IMR-90 (cell line): Measurements from ENCODE around the gene ERVW-1. TPM values are rescaled to one million over a fixed set of nuclear protein-coding genes. Genes with fewer than 3 reads are reported as not detected.

Source experiments
- ATAC-seq: fragments of 200-7000 bp; cut with Tn5 transposase; 2 replicates; pipeline ENCODE4 v1.9.1; 2020; ENCODE audit warnings: low read depth, mild to moderate bottlenecking, moderate library complexity
- BruUV-seq: library from RNA; stranded (reverse); fragments of 400-500 nt; replicated peaks from 2 replicates; lab custom pipeline; 2021; lab: Mats Ljungman, UMichigan
- CTCF ChIA-PET: fragments of 300-600 bp; formaldehyde crosslinking; extraction: SDS; loops from one replicate; lab custom pipeline; 2021; ENCODE audit warnings: antibody characterized with exemption; lab: Yijun Ruan, JAX
- POLR2A ChIA-PET: fragments of 300-600 bp; sonication (Branson Sonifier 250); formaldehyde crosslinking; loops from one replicate; lab custom pipeline; 2022; ENCODE audit warnings: antibody characterized with exemption; ENCODE audit not compliant: unreplicated experiment; lab: Charles Lee
- DNase-seq: peaks from one replicate; pipeline ENCODE4 v3.0.0; 2013
- H2AFZ ChIP-seq: replicated peaks from 2 replicates; pipeline ENCODE3; 2013; ENCODE audit warnings: low read length, mild to moderate bottlenecking; ENCODE audit not compliant: poor library complexity
- H2AK5ac ChIP-seq: 2 replicates; pipeline ENCODE4 v1.6.1; 2013; ENCODE audit warnings: low read depth, low read length, inconsistent platforms
- H2AK9ac ChIP-seq: replicated peaks from 2 replicates; pipeline ENCODE3; 2013; ENCODE audit warnings: mild to moderate bottlenecking, low read depth, low read length, moderate library complexity; ENCODE audit not compliant: poor library complexity
- H2BK120ac ChIP-seq: 2 replicates; pipeline ENCODE4 v1.6.1; 2013; ENCODE audit warnings: low read depth, low read length, inconsistent platforms
- H2BK15ac ChIP-seq: 3 replicates; pipeline ENCODE4 v1.6.1; 2013; ENCODE audit warnings: low read depth, low read length, inconsistent platforms
- H2BK20ac ChIP-seq: 2 replicates; pipeline ENCODE4 v1.6.1; 2013; ENCODE audit warnings: low read depth, mild to moderate bottlenecking, inconsistent platforms, low read length, moderate library complexity
- H2BK5ac ChIP-seq: 2 replicates; pipeline ENCODE4 v1.6.1; 2013; ENCODE audit warnings: mild to moderate bottlenecking, low read depth, low read length, inconsistent platforms; ENCODE audit not compliant: poor library complexity, severe bottlenecking
- H3K14ac ChIP-seq: replicated peaks from 2 replicates; pipeline ENCODE4 v1.6.1; 2013; ENCODE audit warnings: low read depth, low read length, inconsistent platforms
- H3K18ac ChIP-seq: 2 replicates; pipeline ENCODE4 v1.6.1; 2013; ENCODE audit warnings: low read depth, low read length, control low read depth
- H3K23ac ChIP-seq: 2 replicates; pipeline ENCODE4 v1.6.1; 2013; ENCODE audit warnings: low read depth, low read length, inconsistent platforms
- H3K27ac ChIP-seq: 2 replicates; pipeline ENCODE4 v1.5.1; 2013; ENCODE audit warnings: mild to moderate bottlenecking, control low read depth, low read length; ENCODE audit not compliant: insufficient read depth
- H3K27me3 ChIP-seq: 2 replicates; pipeline ENCODE4 v1.6.1; 2013; ENCODE audit warnings: low read length; ENCODE audit not compliant: control insufficient read depth, insufficient read depth
- H3K36me3 ChIP-seq: 2 replicates; pipeline ENCODE4 v1.6.1; 2013; ENCODE audit warnings: low read length, mixed read lengths; ENCODE audit not compliant: control insufficient read depth, insufficient read depth
- H3K4ac ChIP-seq: 2 replicates; pipeline ENCODE4 v1.6.1; 2013; ENCODE audit warnings: low read depth, low read length, inconsistent platforms
- H3K4me1 ChIP-seq: 2 replicates; pipeline ENCODE4 v1.6.1; 2013; ENCODE audit warnings: low read length, mixed read lengths; ENCODE audit not compliant: control insufficient read depth, insufficient read depth
- H3K4me2 ChIP-seq: 2 replicates; pipeline ENCODE4 v1.6.1; 2013; ENCODE audit warnings: low read depth, mild to moderate bottlenecking, control low read depth, low read length, moderate library complexity
- H3K4me3 ChIP-seq: 2 replicates; pipeline ENCODE4 v1.5.1; 2013; ENCODE audit warnings: low read depth, mild to moderate bottlenecking, control low read depth, low read length, moderate library complexity; ENCODE audit not compliant: insufficient read depth
- H3K56ac ChIP-seq: 2 replicates; pipeline ENCODE4 v1.6.1; 2013; ENCODE audit warnings: low read length, inconsistent platforms; ENCODE audit not compliant: insufficient read depth; ENCODE audit errors: extremely low read depth
- H3K79me1 ChIP-seq, 2 experiments: 2 replicates each; pipeline ENCODE4 v1.6.1; 2013; ENCODE audit warnings: low read length in 2 of 2, inconsistent platforms in 1 of 2, low read depth in 1 of 2
- H3K9ac ChIP-seq: 2 replicates; pipeline ENCODE4 v1.6.1; 2013; ENCODE audit warnings: low read depth, low read length, control low read depth
- H3K9me1 ChIP-seq: 2 replicates; pipeline ENCODE4 v1.6.1; 2013; ENCODE audit warnings: low read length, inconsistent platforms; ENCODE audit not compliant: insufficient read depth
- H3K9me3 ChIP-seq: 2 replicates; pipeline ENCODE4 v1.6.1; 2013; ENCODE audit warnings: low read length; ENCODE audit not compliant: control insufficient read depth, insufficient read depth
- H4K20me1 ChIP-seq: 2 replicates; pipeline ENCODE4 v1.6.1; 2013; ENCODE audit warnings: low read length, inconsistent platforms; ENCODE audit not compliant: insufficient read depth
- H4K5ac ChIP-seq: 2 replicates; pipeline ENCODE4 v1.6.1; 2013; ENCODE audit warnings: mild to moderate bottlenecking, low read depth, low read length, control low read depth
- H4K8ac ChIP-seq, 2 experiments: 2 replicates each; pipeline ENCODE4 v1.6.1; 2013; ENCODE audit warnings: low read depth in 2 of 2, low read length in 2 of 2, control low read depth in 1 of 2, inconsistent platforms in 1 of 2
- H4K91ac ChIP-seq: 2 replicates; pipeline ENCODE4 v1.6.1; 2013; ENCODE audit warnings: low read depth, low read length, inconsistent platforms; ENCODE audit not compliant: insufficient read depth
- ELK1 ChIP-seq: fragments of 150-350 bp; IDR thresholded peaks from 2 replicates; pipeline ENCODE4 v1.6.1; 2016; ENCODE audit warnings: low read depth, mild to moderate bottlenecking, low read length, moderate library complexity, borderline replicate concordance
- RAD21 ChIP-seq: IDR thresholded peaks from 2 replicates; pipeline ENCODE4 v1.6.1; 2012; ENCODE audit warnings: low read length, improper control_type of control experiment
- WGBS, 2 experiments: methylation state at CpG; one replicate each; pipeline versions ENCODE4 v1.1.5 to v1.1.7; 2013; ENCODE audit warnings: missing lambda C conversion rate in 2 of 2; ENCODE audit not compliant: insufficient read length in 1 of 2; ENCODE audit errors: extremely low coverage in 2 of 2; 5-methylcytosine and 5-hydroxymethylcytosine counted together
- dilution Hi-C: fragments of 300-500 bp; cut with HindIII; formaldehyde crosslinking; loops from one replicate; pipeline ENCODE4 v1.14.3; 2018; ENCODE audit warnings: low sequenced_read_pairs; ENCODE audit not compliant: unreplicated experiment
- in situ Hi-C: fragments of 300-500 bp; cut with MboI; formaldehyde crosslinking; loops from 3 replicates; pipeline ENCODE4 v1.14.3; 2019; ENCODE audit warnings: low sequenced_read_pairs, inconsistent platforms, mixed read lengths
- intact Hi-C: fragments of 100-400 bp; cut with micrococcal nuclease; formaldehyde crosslinking; loops from 2 replicates; pipeline ENCODE4 v1.10.0; 2022
- polyA plus RNA-seq, 3 experiments: library from polyadenylated mRNA; depleted of rRNA; stranded (reverse); fragments of >200 nt; gene quantifications; 2 replicates each; pipeline ENCODE4 v1.2.3, GENCODE V29; 2012; ENCODE audit warnings: low replicate concordance in 1 of 3
- total RNA-seq: library from RNA; depleted of rRNA; stranded (reverse); fragments of >200 nt; gene quantifications from 2 replicates; pipeline ENCODE4 v1.2.3, GENCODE V29; 2012

The ERVW-1 gene
- total and polyA plus RNA-seq, 2 of the 4 experiments (the other 2 are of a cell fraction), result not detected

DNA sequence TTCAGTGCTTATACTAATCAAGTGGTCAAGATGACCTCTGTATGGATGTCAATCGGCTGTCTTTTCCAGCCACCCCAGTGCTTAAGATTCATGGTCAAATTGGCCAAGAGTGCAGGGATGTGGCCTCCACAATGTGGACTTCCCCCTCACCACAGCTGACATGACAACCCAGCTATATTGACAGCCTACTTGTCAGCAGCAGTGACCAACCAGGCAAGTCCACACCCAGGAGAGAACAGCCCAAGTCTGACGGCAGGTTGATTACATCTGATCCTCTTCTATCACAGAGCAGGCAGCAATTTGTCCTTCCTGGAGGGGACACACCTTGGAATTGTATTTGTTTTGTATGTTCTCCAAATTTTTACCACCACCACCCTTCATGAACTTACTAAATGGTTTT is 8.2 kb upstream of the ERVW-1 start:
- Histone ChIP-seq H3K4me1 (no peaks in the 10 kb centered on the region), H3K4me3 (no peak overlapping the region), H3K27ac (no peak overlapping the region), H4K5ac (no peak overlapping the region), H3K4me2 (no peak overlapping the region), H3K18ac (no peak overlapping the region), H2BK15ac (no peak overlapping the region), H2BK120ac (no peak overlapping the region), H3K9ac (no peak overlapping the region), H3K79me1 (no peaks in the 10 kb centered on the region), H3K9me3 (no peaks in the 10 kb centered on the region), H2AK5ac (no peak overlapping the region), H3K4ac (no peak overlapping the region), H2AK9ac (no peak overlapping the region), H3K14ac (no peak overlapping the region), H3K9me1 (peaks cover 4% of the 10 kb centered on the region; the same call in 1 of the 2 replicates), H4K20me1 (no peaks in the 10 kb centered on the region), H4K91ac (no peak overlapping the region), H2AFZ (no peak overlapping the region), H3K56ac (no peak overlapping the region), H2BK5ac (no peak overlapping the region), H3K27me3 (no peaks in the 10 kb centered on the region), H2BK20ac (no peak overlapping the region), H3K23ac (no peak overlapping the region), H4K8ac (no peak overlapping the region), H3K36me3 (peaks cover 12% of the 10 kb centered on the region)
- TF ChIP-seq ELK1, result no peak
- TF ChIP-seq RAD21, result no peak
- dilution Hi-C loops (no loop called here), intact Hi-C loops (no loop called here), in situ Hi-C loops (no loop called here)
- WGBS, 2 experiments, result 100% methylated on average over 1 of the region's 2 CpGs; no CpG with 5 or more reads in 1 of the 2 experiments
- BruUV-seq, result no TSS peak
- CTCF ChIA-PET, result interaction anchor here (1.1 kb wide), 1 partner anchor 25 kb away, joined by 6 read pairs; no protein-coding TSS in a partner anchor
- no peak for ATAC-seq
- DNase-seq, result no peak
- POLR2A ChIA-PET, result no interaction called here
